G401.6 (cell line): ENCODE results near the gene MTHFD2L.

Experiments used
- FAIRE-seq: peaks from 2 replicates; lab custom pipeline; 2012; peaks lifted over from hg19 to GRCh38; lab: Jason Lieb, UNC

The MTHFD2L gene

DNA sequence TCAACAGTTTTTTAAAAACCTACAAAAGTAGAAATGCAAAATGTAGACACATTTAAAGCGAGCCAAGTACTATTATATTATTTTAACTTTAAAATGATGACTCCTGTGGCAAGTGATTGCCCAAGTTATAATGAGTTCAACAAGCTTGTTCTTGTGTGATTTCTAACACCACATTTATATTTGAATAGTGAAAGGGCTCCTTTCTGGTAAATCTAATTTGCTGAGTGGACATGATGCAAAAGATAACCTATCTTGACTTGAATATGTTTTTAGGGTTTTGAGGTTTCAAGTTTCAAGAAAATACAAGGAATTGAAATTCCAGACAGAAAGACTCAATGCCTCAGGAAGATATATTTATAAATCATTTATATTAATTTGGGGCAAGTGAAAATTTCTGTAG is 149.3 kb downstream of the MTHFD2L start:
- no peak for FAIRE-seq

DNA sequence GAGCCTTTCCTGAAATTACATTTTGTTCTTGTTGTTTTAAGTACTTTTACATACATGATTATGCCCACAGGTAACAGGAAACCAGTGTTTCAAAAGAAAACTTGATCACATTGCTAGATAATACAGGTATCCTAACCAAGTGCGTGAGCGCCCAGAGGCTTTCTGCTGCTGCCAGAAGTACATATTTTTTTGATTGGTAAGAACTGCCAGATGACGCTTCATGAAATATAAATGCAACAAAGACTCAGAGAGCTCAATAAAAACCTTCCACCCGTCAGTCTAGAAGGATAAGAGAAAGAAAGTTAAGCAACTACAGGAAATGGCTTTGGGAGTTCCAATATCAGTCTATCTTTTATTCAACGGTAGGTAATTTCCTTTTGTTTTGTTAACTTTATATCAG is 150.3 kb downstream of the MTHFD2L start, which contains the start of gene EPGN:
EPGN (plus strand) TSS at position 256 of the 400 bp plus-strand sequence; CDS start at position 320, 64 bp downstream.
- no peak for FAIRE-seq

GRCh38 chr4:74309223-74309622 is 151.3 kb downstream of the MTHFD2L start:
- no peak for FAIRE-seq

DNA sequence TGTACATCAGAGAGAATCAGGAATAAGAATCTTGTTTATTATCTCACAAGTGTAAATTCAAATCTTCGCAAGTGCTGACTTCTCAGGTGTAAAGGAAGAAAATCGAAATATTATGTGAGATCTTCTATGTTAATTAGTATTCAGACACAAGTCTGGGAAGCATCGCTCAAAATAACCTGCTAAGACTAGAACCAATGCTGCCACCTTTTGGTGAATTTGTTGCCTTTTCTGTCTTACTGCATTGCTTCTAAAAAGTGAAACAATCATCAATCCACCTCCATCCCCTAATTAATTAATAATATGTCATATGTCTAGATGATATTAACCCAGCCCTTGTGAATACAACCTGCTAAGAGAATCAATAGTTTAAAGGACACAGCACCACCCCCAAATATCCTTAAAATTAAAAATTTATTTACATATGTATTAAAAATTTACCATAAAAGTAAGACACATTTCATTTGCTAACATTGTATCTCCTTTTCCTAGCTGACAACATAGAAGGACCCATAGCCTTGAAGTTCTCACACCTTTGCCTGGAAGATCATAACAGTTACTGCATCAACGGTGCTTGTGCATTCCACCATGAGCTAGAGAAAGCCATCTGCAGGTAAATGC is 153.9 kb downstream of the MTHFD2L start:
- peak; percentile 42 for FAIRE-seq

- FAIRE-seq: no peak
Measured at GRCh38 chr4:74314329-74314728, 156.4 kb downstream of the MTHFD2L start.

DNA sequence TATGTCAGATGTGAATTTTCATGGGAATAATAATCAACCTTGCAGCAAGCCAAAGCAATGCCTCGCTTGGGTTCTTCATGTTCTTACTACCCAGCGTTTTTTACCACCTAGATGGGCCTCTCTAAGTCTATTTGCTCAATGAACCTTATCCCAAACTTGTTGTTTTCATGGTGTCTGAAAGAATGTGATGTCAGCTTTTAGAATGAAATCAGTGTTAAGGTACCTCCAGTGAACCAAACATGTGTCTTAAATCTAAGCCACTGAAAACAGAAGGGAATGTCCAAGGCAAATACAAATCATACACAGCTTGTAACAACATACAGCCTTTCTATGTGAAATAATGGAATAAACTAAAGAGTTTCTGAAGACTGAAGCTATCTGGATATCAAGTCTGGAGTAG is 157.0 kb downstream of the MTHFD2L start:
- FAIRE-seq: no peak

DNA sequence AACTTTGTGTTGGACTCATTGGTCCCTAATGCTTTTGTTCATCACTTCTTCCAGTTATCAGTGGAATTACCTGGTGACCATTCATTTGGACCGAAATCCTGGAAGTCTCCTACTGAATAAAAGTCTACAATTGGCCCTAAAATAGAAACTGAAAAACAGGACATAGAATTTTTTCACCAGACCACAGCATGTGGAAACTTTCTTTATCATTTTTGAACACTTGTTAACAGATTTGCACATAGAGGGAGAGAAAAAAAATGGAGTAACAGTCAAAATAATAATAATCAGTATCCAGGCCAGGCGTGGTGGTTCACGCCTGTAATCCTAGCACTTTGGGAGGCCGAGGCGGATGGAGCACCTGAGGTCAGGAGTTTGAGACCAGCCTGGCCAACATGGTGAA is 157.5 kb downstream of the MTHFD2L start:
- no peak for FAIRE-seq

- FAIRE-seq: no peak
Measured at GRCh38 chr4:74316397-74316796, 158.5 kb downstream of the MTHFD2L start.

GRCh38 chr4:74317616-74318246 is 159.8 kb downstream of the MTHFD2L start:
- no peak for FAIRE-seq

GRCh38 chr4:74318276-74318675 is 160.4 kb downstream of the MTHFD2L start:
- no peak for FAIRE-seq

DNA sequence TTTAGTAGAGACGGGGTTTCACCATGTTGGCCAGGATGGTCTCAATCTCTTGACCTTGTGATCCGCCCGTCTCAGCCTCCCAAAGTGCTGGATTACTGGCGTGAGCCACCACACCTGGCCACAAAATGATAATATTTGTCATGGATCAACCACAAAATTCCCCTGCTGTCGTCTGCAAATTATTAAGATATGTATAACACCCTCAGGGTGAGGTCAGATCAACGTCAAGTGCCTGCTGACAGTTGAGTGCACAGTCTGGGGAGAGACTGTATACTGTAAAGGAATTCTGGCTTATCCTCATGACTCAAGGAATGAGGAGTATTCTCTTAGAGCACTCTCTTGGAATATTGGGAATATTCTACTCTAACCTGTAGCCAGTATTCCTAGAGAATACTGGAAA is 161.6 kb downstream of the MTHFD2L start:
- no peak for FAIRE-seq

GRCh38 chr4:74320559-74321118 is 162.7 kb downstream of the MTHFD2L start:
- FAIRE-seq: no peak

DNA sequence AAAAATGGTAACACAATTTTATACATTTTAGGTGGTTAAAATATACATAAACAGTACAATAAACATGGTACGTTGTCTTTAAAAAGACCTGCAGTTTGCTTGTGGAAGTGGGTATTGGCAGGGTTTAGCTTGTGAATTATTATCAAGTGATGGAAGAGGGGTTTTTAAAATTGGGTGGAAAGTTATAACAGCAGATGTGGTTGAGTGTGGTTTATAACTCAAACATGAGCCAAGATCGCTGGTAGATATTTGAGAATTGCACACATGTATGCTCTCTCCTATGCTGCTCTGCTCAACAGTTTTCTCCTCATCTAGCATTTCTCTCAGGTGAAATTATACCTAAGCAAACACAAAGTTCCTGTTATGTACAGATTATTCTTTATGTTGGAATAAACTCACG is 164.4 kb downstream of the MTHFD2L start:
- no peak for FAIRE-seq

- no peak for FAIRE-seq
Measured at GRCh38 chr4:74323663-74324062, 165.7 kb downstream of the MTHFD2L start.

GRCh38 chr4:74324262-74324661 is 166.3 kb downstream of the MTHFD2L start:
- FAIRE-seq: no peak

- FAIRE-seq: peak; percentile 66
Measured at GRCh38 chr4:74325886-74326285, 168.0 kb downstream of the MTHFD2L start.

DNA sequence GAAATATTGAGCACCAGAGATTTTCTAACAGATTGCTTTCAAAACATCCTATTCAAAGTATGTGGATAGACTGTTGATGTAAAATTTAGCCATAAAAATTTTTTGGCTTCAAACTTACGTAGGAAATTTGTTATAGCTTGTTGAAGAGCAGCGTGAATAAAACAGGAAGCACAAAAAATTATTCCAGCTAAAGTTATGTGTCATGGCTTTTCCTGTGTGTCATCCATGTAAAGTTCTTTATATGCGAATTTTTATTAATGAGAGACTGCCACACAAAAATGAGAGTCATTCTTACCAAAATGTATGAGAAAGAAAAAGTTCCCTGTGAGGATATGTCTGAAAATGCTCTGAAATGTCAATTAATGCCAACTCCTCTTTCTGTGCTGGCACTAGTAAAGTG is 169.8 kb downstream of the MTHFD2L start:
- no peak for FAIRE-seq

- no peak for FAIRE-seq
Measured at GRCh38 chr4:74328501-74328900, 170.6 kb downstream of the MTHFD2L start.

GRCh38 chr4:74329307-74329706 is 171.4 kb downstream of the MTHFD2L start:
- no peak for FAIRE-seq

DNA sequence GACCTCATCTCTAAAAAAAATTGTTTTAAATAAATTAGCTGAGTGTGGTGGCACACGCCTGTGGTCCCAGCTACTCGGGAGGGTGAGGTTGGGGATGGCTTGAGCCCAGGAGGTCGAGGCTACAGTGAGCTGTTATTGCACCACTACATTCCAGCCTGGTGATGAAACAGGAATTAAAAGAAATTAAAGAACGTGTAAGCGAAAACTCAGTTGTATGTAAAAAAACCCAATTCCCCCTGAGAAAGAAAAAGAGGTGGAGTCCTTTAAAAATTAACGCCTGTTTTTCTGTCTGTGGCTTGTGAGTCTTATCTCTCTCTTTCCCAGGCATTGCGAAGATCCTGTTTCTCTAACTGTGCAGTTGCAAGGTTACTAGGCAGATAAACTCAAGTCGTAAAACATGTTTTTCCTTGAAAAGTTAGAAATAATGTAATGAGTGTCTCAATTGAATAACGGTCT is 172.4 kb downstream of the MTHFD2L start:
- FAIRE-seq: no peak

- FAIRE-seq: no peak
Measured at GRCh38 chr4:74331252-74331651, 173.3 kb downstream of the MTHFD2L start.

GRCh38 chr4:74331944-74332343 is 174.0 kb downstream of the MTHFD2L start:
- no peak for FAIRE-seq

- no peak for FAIRE-seq
Measured at GRCh38 chr4:74334636-74335035, 176.7 kb downstream of the MTHFD2L start.
